Colonic mucosa (tissue), 4 donors: Measurements from ENCODE around the gene CYP46A1. TPM values are rescaled to one million over a fixed set of nuclear protein-coding genes. Genes with fewer than 3 reads are reported as not detected.
A peak's percentile ranks its signal among the peaks of the same experiment; 100 is the strongest.

ENCODE experiments used
- DNase-seq: peaks from one replicate; pipeline ENCODE4 v3.0.0-alpha.2; 2020
- H3K27ac ChIP-seq: fragments of 200-600 bp; one replicate; pipeline ENCODE4 v1.8.0; 2021
- H3K27me3 ChIP-seq: fragments of 200-600 bp; one replicate; pipeline ENCODE4 v1.8.0; 2021
- H3K36me3 ChIP-seq: fragments of 200-600 bp; one replicate; pipeline ENCODE4 v1.8.0; 2021
- H3K4me1 ChIP-seq: fragments of 200-600 bp; one replicate; pipeline ENCODE4 v1.8.0; 2021; ENCODE audit warnings: mild to moderate bottlenecking
- H3K4me3 ChIP-seq: fragments of 200-600 bp; one replicate; pipeline ENCODE4 v1.8.0; 2021
- H3K9ac ChIP-seq, 2 donors: one replicate each; pipeline ENCODE4 v1.7.0; 2013; ENCODE audit warnings: control low read depth in 2 of 2, low read depth in 2 of 2, low read length in 2 of 2
- H3K9me3 ChIP-seq: fragments of 200-600 bp; one replicate; pipeline ENCODE4 v1.8.0; 2021
- intact Hi-C: fragments of 100-400 bp; cut with DNase I; formaldehyde crosslinking; loops from one replicate; pipeline ENCODE4 v1.14.1; 2022
- total RNA-seq, 2 donors: library from RNA; stranded (reverse); fragmentation: NEBNext Ultra II Directional in 1 of 2; extraction: Animal tissue kit (Norgen Biotek cat#: 25700) in 1 of 2; gene quantifications; one replicate each; pipeline ENCODE4 v1.2.1, GENCODE V29; 2021
- TF ChIP-seq, protein P1 (sequence below): fragments of 200-600 bp; IDR thresholded peaks from one replicate; pipeline ENCODE4 v1.8.0; 2022; ENCODE audit warnings: antibody characterized with exemption, mild to moderate bottlenecking
- donor health status: healthy.
- donor health status: DM: no; HTN: no; CAD: no.
- donor health status: DM: no; HTN: no; CAD: no.

Gene CYP46A1
- total RNA-seq, 2 donors from 2014 or later = 0.05 to 0.25 TPM

DNA sequence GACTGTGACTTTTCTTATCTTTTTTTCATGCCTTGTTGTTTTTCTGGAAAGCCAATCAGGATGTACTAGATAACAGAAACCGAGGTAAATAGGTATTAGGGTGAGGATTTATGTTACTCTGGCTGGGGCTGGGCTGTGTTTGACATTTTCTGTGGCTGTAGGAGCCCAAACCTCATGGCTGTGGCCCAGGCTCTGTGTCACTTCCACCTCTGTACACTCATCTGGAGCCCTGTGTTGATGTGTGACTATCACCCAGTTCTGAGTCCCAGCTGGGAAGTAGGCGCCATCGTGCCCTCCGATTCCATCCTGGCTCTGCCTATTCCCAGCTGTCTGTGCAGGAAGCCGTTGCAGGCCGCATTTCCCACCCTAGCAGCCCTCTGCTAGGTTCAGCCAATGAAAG lies 40.8 kb upstream of the CYP46A1 start:
- H3K9me3 ChIP-seq = no peaks in the 10 kb centered on the region
- no peak overlapping the region for H3K4me3 ChIP-seq
- peaks cover 12% of the 10 kb centered on the region for H3K27me3 ChIP-seq
- H3K9ac ChIP-seq = no peak overlapping the region
- H3K4me1 ChIP-seq = no peaks in the 10 kb centered on the region
- no peak overlapping the region for H3K27ac ChIP-seq
- no peaks in the 10 kb centered on the region for H3K36me3 ChIP-seq
- TF ChIP-seq, protein P1, sequence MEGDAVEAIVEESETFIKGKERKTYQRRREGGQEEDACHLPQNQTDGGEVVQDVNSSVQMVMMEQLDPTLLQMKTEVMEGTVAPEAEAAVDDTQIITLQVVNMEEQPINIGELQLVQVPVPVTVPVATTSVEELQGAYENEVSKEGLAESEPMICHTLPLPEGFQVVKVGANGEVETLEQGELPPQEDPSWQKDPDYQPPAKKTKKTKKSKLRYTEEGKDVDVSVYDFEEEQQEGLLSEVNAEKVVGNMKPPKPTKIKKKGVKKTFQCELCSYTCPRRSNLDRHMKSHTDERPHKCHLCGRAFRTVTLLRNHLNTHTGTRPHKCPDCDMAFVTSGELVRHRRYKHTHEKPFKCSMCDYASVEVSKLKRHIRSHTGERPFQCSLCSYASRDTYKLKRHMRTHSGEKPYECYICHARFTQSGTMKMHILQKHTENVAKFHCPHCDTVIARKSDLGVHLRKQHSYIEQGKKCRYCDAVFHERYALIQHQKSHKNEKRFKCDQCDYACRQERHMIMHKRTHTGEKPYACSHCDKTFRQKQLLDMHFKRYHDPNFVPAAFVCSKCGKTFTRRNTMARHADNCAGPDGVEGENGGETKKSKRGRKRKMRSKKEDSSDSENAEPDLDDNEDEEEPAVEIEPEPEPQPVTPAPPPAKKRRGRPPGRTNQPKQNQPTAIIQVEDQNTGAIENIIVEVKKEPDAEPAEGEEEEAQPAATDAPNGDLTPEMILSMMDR = no peak
- no peak for DNase-seq
- intact Hi-C loops = no loop called here

DNA sequence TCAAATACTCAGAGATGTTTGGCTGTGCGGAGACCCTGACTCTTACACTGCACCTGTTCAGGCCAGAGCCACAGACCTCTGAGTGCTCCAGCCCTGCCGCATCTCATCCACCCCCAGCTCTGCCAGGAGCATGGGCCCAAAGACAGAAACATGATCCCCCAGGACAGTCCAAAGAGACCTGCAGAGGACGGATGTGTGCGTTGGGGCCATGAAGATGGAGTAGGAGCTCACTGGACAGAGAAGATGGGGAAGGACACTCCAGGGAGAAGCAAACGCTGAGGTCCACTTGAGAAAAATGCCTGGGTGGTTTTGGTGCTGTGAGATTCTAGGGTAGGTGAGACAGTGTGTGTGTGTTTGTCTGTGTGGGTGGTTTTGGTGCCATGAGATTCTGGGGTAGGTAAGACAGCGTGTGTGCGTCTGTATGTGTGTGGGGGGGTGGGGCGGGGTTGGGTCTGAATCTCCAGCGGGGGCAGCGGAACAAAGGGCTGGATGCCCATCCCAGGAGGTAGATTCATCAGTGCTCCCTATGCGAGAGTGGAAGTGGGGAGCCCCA lies 40.0 kb upstream of the CYP46A1 start:
- intact Hi-C loops = no loop called here
- TF ChIP-seq, protein P1 = no peak
- H3K9me3 ChIP-seq = no peaks in the 10 kb centered on the region
- no peaks in the 10 kb centered on the region for H3K4me1 ChIP-seq
- no peak overlapping the region for H3K27ac ChIP-seq
- no peak for DNase-seq
- no peak overlapping the region for H3K4me3 ChIP-seq
- no peak overlapping the region for H3K9ac ChIP-seq
- H3K36me3 ChIP-seq = no peaks in the 10 kb centered on the region
- peaks cover 12% of the 10 kb centered on the region for H3K27me3 ChIP-seq

DNA sequence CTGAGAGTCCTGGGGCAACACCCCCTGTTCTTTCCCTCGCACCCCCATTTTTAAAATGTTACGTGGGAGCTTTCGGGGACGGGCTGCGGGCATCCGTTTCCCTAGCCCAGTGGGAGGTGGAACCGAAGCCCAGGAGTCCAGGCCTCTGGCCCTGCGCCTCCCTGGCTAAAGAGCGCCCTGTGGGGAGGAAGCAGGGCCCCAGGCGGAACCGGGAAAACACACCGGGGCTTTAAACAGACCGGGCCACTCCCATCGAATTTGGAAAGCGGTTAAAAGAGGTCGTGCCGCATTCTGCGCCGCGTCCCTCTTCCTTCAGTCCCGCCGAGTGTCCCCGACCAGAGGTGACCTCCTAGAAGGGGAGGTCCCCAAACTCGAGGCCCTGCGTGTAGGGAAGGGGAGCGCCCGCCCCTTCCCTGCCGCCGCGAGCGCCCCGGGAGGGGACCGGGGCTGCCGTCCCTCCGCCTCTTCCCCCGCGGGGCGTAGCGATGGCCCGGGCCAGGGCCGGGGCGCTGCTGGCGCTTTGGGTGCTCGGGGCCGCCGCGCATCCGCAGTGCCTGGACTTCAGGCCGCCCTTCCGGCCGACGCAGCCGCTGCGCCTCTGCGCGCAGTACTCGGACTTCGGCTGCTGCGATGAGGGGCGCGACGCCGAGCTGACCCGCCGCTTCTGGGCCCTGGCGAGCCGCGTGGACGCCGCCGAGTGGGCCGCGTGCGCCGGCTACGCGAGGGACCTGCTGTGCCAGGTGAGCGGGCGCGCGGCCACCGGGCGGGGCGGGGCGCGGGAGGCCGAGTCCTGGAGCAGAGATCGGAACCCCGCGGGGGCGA lies 39.2 kb upstream of the CYP46A1 start, which contains the start of gene HHIPL1:
HHIPL1 (plus strand) TSS at position 407 of the 822 bp plus-strand sequence; CDS start at position 486, 79 bp downstream.
- Histone ChIP-seq H3K27me3 (peaks cover 12% of the 10 kb centered on the region), H3K4me1 (no peaks in the 10 kb centered on the region), H3K9ac (peak within 1 kb of the TSS in 1 of 2 donors; percentile 26), H3K27ac (no peak within 1 kb of the TSS), H3K9me3 (no peaks in the 10 kb centered on the region), H3K36me3 (no peaks in the 10 kb centered on the region), H3K4me3 (peak within 1 kb of the TSS; percentile 33)
- TF ChIP-seq, protein P1 = no peak
- intact Hi-C loops = no loop called here
- DNase-seq = no peak

DNA sequence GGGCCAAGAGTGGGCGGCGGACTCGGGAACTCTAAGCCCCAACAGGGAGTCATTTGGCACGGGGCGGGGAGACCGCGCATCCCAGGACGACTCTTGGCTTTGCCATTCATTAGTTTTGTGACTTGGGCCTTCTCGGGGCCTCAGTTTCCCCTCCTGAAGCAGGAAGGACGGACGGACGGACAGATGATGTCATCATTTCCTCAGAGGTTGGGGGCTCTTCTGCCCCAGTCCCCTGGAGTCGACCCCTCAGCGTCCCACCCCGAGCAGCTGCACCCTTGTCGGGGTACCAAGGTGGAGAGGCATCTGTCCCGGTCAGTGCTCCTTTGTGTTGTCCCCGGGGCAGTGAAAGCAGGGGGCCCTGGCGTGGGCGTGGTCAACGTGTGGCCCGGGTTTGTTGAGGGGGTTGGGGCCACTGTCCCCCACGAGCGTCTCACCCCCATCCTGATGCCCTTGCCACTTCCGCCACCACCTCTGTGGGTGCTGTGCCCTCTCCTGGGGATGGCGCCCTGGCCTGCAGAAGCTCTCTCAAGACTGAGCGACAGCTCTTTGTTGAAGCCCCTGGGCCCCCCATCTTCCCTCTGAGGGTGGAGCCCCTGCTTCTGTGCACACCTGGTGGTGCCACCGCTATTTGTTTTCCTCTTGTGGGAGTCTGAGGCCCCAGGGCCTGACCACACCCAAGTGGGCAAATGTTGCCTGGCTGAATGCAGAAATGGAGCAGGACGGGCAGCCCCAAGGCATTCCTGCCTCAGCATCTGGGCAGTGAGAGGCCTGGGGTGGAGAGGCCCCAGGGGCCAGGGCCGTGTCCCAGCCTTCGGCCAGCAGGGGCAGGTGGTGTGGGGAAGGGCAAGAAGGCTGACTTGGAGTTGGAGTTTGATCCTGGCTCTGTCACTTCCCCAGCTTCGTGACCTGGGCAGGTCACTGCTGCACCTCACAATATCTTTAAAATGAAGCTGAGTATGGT lies 38.3 kb upstream of the CYP46A1 start:
- Histone ChIP-seq H3K4me3 (peak overlapping the region; percentile 33), H3K4me1 (no peaks in the 10 kb centered on the region), H3K9ac (peak overlapping the region in 1 of 2 donors; percentile 26), H3K27me3 (peaks cover 12% of the 10 kb centered on the region), H3K9me3 (no peaks in the 10 kb centered on the region), H3K27ac (no peak overlapping the region), H3K36me3 (no peaks in the 10 kb centered on the region)
- DNase-seq = no peak
- TF ChIP-seq, protein P1 = no peak
- intact Hi-C loops = no loop called here

DNA sequence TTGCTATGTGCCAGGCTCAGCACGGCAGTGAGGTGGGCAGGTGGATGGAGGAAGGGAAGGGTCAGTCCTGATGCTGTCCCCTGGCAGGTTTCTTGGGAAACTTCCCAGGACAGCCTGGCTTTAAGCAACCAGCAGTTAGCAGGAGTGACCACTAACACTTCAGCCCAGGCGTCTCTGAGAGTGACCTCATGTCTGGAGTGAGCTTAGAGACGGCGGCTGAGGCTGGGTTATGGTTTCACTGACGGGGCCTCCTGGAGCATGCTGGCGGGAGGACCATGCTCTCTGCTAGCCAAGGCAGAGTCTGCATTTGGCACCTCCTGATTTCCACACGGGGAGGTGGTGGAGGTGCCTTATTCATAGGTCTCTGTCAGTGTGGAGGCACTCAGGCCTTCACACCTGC lies 36.7 kb upstream of the CYP46A1 start:
- no peaks in the 10 kb centered on the region for H3K9me3 ChIP-seq
- no peak overlapping the region for H3K27ac ChIP-seq
- TF ChIP-seq, protein P1 = no peak
- H3K9ac ChIP-seq = no peak overlapping the region
- no peak for DNase-seq
- peaks cover 12% of the 10 kb centered on the region for H3K27me3 ChIP-seq
- no peaks in the 10 kb centered on the region for H3K36me3 ChIP-seq
- intact Hi-C loops = no loop called here
- H3K4me3 ChIP-seq = no peak overlapping the region
- no peaks in the 10 kb centered on the region for H3K4me1 ChIP-seq
